ENCODE results near the gene RAD54L.

DNA sequence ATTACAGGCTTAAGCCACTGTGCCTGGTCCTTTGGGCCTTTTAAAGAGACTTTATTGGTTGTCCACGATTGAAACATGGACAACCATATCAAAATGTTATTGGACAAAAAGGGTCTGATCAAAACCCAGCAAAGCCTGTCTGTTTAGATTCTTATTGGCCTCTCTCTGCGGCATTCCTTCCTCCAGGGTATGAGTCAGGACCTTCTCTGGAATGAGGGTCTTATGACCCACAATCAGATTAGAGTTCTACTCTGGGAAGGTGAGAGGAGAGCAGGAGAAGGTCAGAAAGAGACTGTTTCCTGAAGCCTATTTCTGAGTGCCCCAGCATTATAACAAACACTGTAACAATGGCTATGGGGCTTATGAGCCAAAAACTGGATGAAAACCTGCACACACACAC lies 36.5 kb upstream of the RAD54L start:
- TF ChIP-seq YY1 (IDR thresholded peaks at IDR 0.05; ENCODE audit: insufficient read depth, insufficient read length) (no peak), ZNF274 (IDR thresholded peaks at IDR 0.05; ENCODE audit: low read depth, low read length) (no peak)
